CD4-positive, alpha-beta T cell treated with Interleukin-21 for 1 hour (primary cell): ENCODE measurements around the gene STYXL1.

Source experiments
- DNase-seq: peaks from one replicate; pipeline ENCODE4 v3.0.0-alpha.2; 2020

Gene STYXL1

GRCh38 chr7:75950111-75950681, 97.6 kb downstream of the STYXL1 start:
- DNase-seq, result no peak

DNA sequence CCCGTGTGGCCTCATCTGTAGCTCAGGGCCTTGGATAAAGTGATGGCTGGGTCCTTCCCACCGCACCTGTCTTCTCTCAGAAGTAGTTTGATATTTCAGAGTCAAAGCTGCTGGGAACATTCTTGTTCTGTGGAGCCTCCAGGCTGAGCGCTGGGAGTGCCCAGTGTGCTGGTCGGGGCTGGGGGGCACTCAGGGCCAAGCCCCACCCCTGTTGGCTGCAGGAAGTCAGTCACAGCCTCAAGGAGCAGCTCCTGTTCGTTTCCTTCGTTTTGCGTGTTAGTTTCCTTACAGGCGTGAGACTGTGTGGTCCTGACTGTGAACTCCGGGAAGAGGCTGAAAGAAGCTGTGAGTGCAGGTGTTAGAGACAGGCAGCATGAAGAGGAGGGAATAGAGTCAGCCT, 99.6 kb downstream of the STYXL1 start:
- DNase-seq, result no peak
